ENCODE data around the gene ADAM19.
"Not testable (repeated sequence)": the region's sequence is repeated elsewhere in the genome, so short reads cannot be mapped to it uniquely, and the experiment has no call there.

The ADAM19 gene

DNA sequence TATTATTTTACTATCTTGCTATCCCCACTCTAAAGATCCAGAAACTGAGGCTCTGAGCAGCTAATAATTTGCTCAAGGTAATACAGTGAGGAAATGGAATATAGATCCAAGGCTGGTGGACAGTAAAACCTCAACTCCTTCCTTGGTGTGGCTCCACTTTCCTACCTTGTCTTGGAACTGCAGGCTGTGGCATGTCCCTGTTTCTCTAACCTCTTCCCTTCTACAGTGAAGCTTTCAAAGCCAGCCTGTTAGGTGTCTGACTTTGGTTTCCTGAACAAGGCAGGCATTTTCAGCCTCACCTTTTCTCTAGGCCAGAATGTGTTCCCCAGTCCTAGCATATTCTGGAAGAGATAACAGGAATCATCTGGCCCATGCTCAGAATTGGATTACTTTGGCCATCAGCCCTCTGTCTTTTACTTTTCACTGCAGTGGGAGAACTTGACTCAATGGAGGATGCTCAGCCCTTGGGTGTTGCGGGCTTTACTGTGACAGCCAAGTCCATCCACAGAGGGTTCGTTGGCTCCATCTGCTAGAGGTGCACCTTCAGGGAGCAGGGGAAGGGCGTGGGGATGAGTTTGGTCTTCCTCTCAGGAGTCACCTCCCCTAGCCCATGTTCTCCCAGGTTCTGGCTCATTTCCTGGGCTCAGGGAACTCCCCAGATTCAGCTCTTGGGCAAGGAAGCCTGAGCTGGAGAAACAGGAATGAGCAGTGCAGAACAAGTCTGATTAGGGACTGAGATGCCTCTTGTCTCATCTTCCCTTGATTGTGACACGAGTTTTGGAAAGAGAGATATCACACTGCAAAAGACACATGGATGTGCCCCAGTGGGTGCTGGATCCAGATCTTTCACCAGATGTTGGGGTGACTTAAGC, 114.4 kb downstream of the ADAM19 start:
- DNase-seq = no peak

DNA sequence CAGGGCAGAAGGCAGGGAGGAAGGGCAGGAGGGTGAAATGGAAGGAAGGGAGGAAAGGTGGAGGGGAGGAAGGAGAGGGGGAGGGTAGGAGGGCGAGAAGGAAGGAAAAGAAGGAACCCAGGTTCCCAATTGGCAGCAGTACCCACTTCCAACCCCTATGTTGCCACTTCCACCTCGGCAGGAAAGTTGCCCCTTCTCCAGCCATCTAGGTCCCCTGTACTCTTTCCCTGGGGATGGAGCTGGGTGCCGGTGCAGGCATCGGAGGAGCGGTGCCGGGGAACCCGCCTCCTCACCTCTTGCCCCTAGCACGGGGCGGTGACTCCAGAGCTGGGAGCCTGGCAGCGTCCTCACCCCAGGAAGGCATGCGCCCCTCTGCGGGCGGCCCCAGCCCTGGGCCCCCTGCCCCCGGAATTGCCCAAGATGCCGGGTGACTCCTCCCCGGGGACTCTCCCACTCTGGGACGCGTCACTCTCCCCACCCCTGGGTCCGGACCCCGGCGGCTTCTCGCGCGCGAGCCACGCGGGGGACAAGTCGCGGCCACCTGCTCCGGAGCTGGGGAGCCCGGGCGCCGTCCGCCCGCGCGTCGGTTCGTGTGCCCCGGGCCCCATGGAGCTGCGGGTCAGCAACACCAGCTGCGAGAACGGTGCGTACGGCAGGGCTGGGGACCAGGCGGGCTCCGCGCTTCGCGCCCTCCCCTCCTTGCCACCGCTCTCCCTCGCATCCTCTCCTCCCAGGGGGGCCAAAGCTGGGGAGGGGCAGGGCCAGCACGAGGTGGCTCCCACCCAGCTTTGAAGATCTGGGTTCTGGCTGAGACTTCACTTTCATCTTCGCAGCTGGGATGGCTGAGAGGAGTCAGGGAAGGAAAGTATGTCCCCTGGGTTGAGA, 115.6 kb downstream of the ADAM19 start, which contains the start of gene NIPAL4:
Gene NIPAL4, plus strand, starts transcription at position 499 of the 885 bp plus-strand sequence. Its CDS starts 108 bp downstream, at position 607.
- peak in 3 of 5 experiments; percentile 13 to 31 (median 25) for DNase-seq

DNA sequence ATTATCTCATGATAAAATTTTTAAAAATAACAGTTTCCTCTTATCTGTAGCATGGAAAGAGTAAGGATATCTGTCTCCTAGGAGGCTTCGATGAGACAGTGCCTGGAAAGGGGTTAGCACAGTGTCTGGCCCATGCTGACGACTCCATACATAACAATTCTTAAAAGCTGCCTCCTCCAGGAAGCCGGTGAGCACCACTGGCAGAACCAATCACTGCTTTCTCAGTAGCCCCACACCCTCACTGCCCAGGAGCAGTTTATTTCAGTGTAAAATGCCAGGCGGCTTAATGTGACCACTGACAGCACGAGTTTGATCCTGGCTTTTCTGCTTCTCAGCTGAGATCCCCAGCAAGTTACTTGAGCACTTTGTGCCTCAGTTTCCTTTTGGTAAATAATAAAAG, 116.7 kb downstream of the ADAM19 start:
- no peak for DNase-seq

DNA sequence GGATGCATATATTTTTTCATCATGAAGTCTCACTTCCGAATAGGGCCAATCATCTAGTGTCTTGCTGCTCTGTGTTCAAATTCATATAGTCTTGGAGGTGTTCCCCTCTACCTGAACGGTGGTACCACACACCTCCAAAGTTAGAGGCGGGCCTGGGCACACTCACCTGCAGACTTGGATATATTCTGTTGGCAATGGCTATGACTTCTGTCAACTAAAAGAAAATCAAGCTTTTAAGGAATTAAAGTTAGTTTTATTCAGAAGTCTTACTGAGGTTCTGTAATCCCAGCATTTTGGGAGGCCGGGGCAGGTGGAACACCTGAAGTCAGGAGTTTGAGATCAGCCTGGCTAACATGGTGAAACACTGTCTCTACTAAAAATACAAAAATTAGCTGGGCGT, 118.2 kb downstream of the ADAM19 start:
- no peak for DNase-seq

GRCh38 chr5:157456301-157456700, 119.3 kb downstream of the ADAM19 start:
- DNase-seq = no peak

- DNase-seq = no peak
Observed at GRCh38 chr5:157455057-157455456, 120.5 kb downstream of the ADAM19 start.

DNA sequence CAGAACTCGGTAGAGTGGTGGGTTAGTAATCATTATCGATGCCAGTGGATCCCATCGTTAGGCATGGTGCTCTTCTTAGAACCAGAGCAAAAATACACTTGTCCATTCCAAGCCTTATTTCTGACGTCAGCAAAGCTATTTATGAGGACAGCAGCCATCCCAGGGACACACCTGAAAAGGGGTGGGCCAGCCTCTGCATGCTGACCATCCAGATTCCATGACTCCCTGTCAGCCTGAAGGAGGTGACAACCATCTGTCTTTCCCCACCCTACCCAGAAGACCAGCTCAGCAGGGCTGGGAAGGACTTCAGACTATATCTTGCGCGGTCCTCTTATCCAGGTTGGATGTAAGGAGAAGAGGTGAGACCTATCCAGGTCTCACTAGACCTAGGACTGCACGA, 121.3 kb downstream of the ADAM19 start:
- no peak for DNase-seq

- DNase-seq = no peak
Observed at GRCh38 chr5:157451806-157452205, 123.8 kb downstream of the ADAM19 start.

DNA sequence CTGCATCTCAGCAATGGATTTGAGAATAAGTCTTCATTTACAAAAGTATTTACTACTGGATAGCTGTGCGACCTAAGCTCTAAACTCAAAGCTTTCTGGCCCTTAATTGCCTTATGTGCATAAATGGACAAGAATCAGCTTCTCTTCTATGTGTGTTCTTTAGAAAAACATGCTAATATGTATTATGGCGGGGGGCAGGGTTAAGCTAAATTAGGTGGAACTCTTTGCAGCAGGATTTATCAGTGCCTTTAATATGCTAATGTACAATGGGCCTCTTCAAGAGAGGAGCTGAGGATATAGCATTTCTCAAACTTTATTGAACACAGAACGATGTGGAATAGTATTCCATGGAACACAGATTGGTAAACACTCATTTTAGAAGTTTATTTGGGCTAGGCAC, 125.6 kb downstream of the ADAM19 start:
- DNase-seq = no peak

DNA sequence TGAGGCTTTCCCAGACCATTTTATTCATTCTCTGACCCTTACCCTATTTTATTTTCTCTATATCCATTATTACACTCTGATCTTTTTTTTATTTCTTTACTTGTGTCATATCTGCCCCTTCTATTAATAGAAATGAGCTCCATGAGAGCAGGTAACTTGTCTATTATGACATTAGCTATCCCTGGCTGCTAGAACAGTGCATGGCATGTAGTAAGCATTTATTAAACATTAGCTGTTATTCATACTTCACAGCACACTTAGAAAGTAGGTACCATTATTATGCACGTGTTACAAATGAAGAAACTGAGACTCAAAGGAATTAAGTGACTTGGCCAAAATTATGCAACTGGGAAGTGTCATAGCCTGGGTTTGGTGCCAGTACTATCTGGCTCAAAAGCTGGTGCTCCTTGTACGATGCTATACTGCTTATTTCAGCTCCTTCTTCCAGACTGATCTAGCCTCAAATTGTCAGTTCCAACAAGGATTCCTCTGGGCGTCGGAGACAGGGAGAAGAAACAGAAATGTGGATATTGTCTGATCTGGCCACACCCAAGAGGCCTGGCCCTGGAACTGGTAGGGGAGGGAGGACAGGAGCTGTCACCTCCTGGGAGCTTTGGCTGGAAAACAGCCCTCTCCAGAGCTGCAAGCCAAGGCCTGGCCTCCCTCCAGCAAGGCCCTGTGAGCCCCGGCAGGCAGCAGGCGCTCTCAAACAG, 126.4 kb downstream of the ADAM19 start:
- DNase-seq = no peak

DNA sequence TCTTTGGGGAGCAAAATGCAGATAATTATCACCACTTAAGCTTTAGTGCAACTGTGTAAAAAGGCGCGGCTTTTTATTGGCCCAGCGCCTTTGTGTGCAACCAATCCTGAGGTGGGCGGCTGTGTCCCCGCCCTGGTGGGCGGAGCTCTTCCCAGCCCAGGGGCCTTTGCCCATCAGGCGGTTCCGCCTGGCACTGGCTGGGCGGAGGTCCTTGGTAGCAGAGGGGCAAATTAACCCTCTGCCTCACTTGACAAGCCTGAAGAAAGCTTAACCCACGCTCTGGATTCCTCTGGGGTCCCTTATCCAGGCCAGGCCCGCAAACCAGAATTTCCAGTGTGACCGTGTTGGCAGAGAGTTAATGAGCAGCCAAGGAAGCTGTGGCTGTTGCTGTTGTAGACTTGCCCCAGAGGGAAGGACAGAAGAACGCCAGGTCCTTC, 128.4 kb downstream of the ADAM19 start:
- DNase-seq = no peak

DNA sequence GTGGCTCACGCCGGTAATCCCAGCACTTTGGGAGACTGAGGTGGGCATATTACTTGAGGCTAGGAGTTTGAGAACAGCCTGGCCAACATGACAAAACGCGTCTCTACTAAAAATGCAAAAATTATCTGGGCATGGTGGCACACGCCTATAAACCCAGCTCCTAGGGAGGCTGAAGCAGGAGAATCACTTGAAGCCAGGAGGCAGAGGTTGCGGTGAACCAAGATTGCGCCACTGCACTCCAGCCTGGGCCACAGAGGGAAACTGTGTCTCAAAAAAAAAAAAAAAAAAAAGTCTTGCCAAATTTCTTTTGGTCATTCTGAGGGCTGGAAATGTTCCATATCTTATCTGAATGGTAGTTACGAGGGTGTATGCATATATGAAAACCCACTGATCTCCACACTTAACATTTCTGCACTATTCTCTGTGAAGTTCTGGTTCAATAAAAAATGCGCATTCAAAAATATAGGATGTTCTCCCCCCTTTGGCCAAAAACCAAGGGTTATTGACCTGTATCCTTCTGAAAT, 129.1 kb downstream of the ADAM19 start:
- DNase-seq = no peak

- DNase-seq = no peak
Observed at GRCh38 chr5:157445745-157446411, 129.7 kb downstream of the ADAM19 start.

GRCh38 chr5:157444224-157444623, 131.4 kb downstream of the ADAM19 start:
- DNase-seq = no peak

DNA sequence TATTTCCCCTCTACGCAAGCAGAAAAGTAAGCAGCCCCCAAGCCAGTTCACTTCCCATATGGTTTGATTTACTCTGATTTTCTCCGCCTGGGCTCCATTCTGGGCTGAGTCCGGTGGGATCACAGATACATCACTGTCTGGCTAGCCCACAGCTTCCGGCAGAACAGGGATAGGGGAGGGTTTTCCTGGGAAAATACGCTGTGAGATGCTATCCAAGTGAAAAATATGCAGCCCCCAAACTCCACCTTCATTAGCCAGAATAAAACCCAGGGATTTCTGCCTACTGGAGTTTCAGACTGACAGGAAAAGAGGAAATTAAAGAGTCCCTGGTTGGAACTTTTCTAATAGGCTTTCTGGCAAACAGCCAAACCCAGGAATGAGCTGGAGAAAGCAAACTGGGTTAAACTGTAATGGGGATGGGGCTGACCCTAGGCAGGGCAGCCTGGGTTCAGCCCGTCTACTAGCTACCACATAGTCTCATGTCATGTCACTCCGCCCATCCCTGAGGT, 132.5 kb downstream of the ADAM19 start:
- no peak for DNase-seq

GRCh38 chr5:157434096-157434495, 141.5 kb downstream of the ADAM19 start:
- no peak for DNase-seq

GRCh38 chr5:157431544-157432200, 143.9 kb downstream of the ADAM19 start:
- peak in 2 of 5 experiments; percentile 29 to 78 for DNase-seq

DNA sequence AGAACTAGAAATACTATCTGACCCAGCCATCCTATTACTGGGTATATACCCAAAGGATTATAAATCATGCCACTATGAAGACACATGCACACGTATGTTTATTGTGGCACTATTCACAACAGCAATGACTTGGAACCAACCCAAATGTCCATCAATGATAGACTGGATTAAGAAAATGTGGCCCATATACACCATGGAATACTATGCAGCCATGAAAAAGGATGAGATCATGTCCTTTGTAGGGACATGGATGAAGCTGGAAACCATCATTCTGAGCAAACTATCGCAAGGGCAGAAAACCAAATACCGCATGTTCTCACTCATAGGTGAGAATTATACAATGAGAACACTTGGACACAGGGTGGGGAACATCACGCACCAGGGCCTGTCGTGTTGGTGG, 145.7 kb downstream of the ADAM19 start:
- DNase-seq = not testable (repeated sequence)
